Measurements from ENCODE around the gene TCEAL9.

GRCh38 chrX:103386332-103386731 is 30.0 kb downstream of the TCEAL9 start:
- TF ChIP-seq ARNTL (CRISPR knock-in tag; IDR thresholded peaks at IDR 0.05; ENCODE audit: borderline replicate concordance, low read depth) (no peak), SNAI2 (CRISPR knock-in tag; IDR thresholded peaks at IDR 0.05) (no peak)
- TF ChIP-seq, protein P1, sequence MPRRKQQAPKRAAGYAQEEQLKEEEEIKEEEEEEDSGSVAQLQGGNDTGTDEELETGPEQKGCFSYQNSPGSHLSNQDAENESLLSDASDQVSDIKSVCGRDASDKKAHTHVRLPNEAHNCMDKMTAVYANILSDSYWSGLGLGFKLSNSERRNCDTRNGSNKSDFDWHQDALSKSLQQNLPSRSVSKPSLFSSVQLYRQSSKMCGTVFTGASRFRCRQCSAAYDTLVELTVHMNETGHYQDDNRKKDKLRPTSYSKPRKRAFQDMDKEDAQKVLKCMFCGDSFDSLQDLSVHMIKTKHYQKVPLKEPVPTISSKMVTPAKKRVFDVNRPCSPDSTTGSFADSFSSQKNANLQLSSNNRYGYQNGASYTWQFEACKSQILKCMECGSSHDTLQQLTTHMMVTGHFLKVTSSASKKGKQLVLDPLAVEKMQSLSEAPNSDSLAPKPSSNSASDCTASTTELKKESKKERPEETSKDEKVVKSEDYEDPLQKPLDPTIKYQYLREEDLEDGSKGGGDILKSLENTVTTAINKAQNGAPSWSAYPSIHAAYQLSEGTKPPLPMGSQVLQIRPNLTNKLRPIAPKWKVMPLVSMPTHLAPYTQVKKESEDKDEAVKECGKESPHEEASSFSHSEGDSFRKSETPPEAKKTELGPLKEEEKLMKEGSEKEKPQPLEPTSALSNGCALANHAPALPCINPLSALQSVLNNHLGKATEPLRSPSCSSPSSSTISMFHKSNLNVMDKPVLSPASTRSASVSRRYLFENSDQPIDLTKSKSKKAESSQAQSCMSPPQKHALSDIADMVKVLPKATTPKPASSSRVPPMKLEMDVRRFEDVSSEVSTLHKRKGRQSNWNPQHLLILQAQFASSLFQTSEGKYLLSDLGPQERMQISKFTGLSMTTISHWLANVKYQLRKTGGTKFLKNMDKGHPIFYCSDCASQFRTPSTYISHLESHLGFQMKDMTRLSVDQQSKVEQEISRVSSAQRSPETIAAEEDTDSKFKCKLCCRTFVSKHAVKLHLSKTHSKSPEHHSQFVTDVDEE (CRISPR knock-in tag; IDR thresholded peaks at IDR 0.05) = no peak
- TF ChIP-seq, protein P2, sequence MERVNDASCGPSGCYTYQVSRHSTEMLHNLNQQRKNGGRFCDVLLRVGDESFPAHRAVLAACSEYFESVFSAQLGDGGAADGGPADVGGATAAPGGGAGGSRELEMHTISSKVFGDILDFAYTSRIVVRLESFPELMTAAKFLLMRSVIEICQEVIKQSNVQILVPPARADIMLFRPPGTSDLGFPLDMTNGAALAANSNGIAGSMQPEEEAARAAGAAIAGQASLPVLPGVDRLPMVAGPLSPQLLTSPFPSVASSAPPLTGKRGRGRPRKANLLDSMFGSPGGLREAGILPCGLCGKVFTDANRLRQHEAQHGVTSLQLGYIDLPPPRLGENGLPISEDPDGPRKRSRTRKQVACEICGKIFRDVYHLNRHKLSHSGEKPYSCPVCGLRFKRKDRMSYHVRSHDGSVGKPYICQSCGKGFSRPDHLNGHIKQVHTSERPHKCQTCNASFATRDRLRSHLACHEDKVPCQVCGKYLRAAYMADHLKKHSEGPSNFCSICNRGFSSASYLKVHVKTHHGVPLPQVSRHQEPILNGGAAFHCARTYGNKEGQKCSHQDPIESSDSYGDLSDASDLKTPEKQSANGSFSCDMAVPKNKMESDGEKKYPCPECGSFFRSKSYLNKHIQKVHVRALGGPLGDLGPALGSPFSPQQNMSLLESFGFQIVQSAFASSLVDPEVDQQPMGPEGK (CRISPR knock-in tag; IDR thresholded peaks at IDR 0.05; ENCODE audit: borderline replicate concordance) = no peak

Data from SK-N-SH treated with all-trans-retinoic acid at 6 μM for 48 hours (cell line).